Frontal cortex (tissue), 4 donors: ENCODE data around the gene MTPN. TPM values are rescaled to one million over a fixed set of nuclear protein-coding genes. Genes with fewer than 3 reads are reported as not detected.

Source experiments
- DNase-seq, 2 donors: peaks; one replicate each; pipeline ENCODE4 v3.0.0; 2012; ENCODE audit warnings: low spot score in 2 of 2
- FAIRE-seq: peaks from 2 replicates; lab custom pipeline; 2012; peaks lifted over from hg19 to GRCh38; lab: Jason Lieb, UNC
- total RNA-seq: library from RNA; depleted of rRNA; stranded (reverse); fragments of >200 nt; gene quantifications from one replicate; pipeline ENCODE4 v1.2.3, GENCODE V29; 2014
- donor health status: control.
- donor health status: control.
- donor health status: control.

Gene MTPN
- total RNA-seq, 1 donor from 2014 or later = 170 TPM

DNA sequence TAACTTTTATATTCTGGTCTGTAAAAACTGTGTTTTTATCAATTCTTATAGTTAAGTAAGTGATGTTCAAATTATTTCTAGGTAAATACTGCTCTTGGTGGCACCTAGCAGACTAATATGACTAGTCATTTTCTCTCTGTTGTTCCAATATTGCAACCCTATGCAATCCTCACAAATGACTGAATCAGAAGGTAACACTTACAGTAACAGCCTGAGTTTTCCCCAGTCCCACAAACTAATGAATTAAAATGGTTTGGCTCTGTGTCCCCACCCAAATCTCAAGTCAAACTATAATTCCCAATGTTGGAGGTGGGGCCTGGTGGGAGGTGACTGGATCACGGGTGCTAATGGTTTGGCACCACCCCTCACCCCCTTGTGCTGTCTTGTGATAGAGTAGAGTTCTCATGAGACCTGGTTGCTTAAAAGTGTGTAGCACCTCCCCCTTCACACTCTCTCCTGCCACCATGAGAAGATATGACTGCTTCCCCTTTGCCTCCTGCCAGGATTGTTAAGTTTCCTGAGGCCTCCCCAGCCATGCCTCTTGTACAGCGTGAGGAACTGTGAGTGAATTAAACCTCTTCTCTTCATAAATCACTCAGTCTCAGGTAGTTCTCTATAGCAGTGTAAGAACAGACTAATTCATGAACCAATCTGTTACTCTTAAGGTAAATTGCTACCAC lies 43.5 kb downstream of the MTPN start:
- FAIRE-seq (no peak), DNase-seq (no peak)

DNA sequence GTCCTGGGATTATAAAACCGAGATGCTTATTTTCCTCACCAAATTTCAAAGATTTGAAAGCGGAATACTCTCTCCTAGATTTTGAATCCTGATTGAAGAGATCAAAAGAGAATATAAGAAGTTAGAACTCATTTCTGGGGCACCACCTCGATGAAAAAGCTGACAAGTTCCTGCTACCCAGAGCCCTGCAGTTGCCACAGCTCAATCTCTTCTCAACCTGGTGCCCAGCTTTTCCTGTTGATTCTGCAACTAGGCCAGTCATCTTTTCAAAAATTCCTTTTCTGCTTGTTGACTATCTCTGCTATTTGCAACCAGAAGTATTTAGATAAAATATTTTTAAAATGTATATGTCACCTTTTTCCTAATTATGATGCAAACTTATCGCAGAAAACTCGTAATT lies 45.0 kb downstream of the MTPN start:
- FAIRE-seq (no peak), DNase-seq (no peak)

DNA sequence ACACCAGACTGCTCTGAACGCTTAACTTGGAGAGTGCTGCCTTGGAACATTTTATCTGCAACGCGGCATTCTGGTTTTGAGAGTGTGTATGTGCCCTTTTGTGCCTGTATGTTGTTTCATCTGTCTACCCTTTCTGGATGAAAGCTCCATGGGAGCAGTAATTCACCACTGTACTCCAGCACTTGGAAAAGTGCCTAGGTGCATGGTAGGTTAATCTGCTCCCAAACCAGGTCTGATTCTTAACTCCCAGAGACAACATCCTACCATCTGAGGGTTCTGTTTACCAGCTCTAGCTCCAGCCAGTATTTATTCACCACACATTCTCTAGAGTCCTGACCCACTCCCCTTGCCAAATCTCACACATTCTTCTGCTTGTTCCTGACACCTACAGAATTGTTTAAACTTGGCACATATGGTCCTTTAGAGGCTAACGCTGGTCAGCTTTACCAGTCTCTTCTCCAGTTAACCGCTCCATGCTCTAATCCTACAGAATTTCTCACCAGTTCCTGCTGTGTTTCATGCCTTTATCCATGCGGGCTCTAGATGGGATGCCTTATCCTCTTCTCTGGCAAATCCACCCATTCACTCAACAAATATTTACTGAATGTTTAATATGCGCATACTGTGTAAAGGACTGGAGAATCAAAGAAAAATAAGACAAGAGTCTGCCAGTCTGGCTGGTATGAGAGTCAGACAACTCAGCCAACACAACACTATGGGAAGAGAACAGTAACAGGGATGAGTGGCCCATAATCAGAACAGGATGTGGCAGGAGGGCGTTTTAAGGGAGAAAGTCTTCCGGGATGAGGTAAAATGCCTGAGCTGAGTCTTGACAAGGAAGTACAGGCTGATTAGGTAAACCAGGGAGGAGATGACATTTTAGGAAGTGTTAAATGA lies 46.3 kb downstream of the MTPN start:
- no peak for DNase-seq
- FAIRE-seq = no peak

DNA sequence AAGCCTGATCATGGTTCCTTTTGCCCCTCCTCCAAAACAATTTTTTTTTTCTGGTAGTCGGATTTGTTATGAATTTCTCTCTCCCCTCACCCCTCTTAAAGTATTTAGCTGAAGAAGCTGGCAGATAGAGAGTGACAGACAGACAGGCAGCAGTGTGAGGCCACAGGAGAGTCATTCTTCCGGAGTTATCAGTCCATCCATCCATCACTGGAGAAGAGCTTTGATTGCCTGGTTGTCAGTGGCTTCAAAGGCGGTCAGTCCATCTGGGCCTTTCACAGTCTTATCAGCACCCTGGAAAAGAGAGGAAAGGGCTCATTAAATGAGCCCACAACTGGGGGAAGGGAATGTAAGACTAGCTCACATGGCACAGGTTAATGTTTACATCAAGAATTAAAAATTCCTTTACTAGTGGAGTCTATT lies 47.4 kb downstream of the MTPN start:
- no peak for DNase-seq
- no peak for FAIRE-seq

DNA sequence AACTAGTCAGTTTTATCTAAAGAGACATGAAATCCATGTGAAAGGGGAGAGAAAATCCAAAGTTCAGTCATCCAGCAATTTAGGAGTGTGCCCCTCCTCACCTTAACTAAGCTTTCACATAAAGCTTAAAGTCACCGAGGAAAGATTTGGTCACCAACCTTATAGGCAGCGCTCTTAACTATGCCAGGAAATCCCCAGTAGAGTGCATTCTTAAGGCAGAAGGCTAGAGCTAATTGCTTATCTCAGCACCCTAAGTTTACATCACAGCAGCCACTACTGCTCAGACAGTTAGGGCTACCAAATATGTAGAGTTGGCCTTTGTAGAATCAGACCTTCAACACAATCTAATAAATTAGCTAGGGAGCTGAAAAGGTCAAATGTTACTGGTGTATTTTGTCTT lies 47.9 kb downstream of the MTPN start:
- FAIRE-seq (no peak), DNase-seq (no peak)

DNA sequence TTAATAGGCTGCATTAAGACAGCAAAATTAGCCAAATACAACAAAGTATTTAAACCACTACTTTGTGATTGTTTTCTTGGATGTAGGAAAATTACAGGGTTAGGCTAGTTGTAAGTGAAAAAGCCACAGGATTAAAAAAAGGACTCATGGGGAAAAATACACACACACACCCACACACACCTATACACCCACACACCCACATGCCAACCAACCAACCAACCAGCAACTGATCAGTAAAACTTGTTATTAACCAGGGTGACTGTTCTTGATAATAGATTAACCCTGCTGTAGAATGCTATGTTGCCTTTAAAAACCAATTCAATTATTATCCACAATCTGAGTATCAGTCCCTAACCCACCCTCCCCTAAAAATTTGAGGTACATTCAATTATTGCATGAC lies 49.0 kb downstream of the MTPN start:
- FAIRE-seq (no peak), DNase-seq (no peak)

DNA sequence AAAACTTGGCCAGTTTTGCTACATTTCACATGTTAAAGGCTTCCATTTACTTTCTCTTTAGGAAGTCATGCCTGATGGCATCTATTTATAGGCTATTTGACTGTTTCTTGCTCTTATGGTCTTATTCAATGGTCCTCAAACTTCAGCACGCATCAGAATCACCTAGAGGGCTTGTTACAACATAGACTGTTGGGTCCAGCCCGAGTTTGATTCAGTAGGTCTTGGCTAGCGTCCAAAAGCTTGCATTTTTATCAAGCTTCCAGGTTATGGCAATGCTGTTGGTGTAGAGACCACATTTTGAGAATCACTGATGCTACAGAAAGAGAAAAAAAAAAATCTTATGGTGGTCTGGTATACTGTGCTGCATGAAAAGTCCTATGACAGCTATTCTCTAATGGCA lies 51.9 kb downstream of the MTPN start:
- FAIRE-seq = no peak
- DNase-seq = no peak

DNA sequence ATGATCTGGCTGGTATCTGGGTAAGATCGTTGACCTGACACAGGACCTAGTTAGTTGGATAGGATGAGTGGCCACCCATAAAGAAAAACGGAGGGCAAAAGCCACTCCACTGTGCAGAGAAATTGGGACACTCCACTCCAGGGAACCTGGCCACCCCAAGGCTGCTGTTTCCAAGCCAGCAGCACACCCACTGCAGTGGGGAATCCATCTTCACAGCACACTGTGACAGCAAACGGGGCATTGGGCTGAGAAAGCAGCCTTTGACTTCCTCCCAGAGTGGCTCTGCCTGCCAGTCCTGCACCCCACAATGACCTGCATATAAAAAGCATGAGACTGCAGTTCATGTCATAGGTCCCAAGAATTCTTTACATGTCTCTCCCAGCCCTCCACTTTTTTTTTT lies 52.9 kb downstream of the MTPN start:
- DNase-seq = no peak
- no peak for FAIRE-seq

DNA sequence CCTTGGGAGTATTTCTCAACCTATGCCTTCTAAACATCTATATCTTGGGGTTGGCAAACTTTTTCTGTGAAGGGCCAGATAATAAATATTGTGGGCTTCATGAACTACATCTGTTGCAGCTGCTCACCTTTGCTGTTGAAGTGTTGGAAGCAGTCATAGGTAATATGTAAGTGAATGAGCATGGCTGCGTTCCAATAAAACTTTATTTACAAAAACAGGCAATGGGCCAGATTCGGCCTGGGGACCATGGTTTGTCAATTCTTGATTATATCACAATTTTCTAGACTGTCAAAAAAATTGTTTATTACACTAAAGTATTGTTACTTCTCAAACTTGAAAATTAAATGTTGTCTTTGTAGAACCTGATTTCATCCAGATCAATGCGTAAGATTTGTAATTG lies 54.9 kb downstream of the MTPN start:
- FAIRE-seq = no peak
- DNase-seq = no peak

DNA sequence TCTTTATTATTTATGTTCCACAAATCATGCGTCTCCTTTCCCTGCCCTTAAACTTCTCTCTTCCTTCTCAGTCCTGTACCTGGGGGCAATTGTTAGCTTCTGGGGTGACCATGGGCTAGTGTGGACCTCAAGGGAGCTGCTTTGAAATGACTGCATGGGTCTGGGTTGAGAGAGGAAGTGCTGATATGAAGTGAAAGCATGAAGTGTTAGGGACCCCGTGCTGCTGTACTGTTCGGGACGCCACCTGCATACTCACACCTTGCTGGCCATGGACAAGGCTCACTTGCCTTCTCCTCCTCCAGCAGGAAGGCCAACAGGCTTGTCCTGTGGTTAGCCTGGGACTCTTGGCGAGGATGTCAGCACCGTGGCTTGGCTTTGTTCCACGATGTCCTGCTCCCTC lies 56.7 kb downstream of the MTPN start:
- FAIRE-seq = no peak
- DNase-seq = no peak

DNA sequence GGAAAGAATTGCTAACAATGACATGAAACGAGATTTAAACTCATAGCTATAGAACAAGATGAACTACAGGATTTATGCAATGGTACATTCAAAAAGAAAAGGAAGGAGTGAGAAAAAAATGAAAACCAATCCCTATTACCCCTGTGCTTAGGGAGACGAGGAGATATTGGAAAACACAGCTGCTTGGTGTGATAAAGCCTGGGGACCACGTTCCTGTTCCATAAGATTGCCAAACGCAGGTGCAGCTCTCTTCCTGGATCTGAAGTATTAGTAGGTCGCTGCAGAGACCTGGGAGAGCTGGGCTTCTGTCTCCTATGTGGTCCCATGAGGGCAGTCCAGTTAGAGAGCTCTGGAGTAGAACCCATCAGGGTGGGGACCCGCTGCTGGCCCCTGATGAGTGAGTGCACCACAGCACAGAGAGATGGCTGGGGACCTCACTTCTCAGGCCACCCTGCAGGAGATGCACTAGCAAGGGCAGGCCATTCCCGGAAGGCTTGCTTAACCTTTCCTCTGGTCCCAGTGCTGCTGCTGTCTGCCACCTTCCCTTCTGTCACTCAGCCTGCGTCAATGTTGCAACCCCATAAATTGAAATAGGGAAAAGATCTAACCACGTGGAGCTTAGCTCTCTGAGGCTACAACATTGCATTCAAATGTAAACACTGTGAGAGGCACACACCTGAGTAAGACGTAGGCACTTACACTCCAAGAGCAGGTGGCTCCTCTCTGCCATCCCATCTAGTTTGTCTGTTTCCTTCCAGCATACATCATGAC lies 57.9 kb downstream of the MTPN start:
- DNase-seq (no peak), FAIRE-seq (no peak)

DNA sequence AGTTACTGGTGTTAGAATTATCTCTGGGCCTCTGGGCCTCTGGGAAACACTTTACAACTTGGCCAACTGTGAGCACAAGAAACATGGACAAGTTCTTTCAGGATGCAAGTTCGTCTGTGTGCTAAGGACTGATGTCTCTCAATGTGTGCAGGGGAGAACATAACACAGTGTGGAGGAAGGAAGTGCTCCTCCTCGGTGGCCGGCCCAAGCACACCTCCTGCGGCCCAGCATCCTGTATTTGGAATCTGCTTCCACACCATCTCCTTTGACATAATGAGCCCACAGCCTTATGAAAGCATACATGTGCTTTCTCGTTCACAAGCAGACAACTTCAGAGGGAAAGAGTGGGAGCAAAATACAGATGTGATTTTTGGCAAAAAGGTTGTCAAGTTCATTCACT lies 59.0 kb downstream of the MTPN start:
- no peak for DNase-seq
- no peak for FAIRE-seq

DNA sequence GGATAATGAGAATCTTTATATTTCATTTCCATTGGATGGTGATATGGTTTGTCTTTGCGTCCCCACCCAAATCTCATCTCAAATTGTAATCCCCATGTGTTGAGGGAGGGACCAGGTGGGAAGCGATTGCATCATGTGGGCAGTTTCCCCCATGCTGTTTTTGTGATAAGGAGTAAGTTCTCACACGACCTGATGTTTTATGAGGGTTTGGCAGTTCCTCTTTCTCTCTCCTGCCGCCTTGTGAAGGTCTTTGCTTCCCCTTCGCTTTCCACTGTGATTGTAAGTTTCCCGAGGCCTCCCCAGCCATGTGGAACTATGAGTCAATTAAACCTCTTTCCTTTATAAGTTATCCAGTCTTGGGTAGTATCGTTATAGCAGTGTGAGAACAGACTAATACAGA lies 59.4 kb downstream of the MTPN start:
- FAIRE-seq (no peak), DNase-seq (no peak)

DNA sequence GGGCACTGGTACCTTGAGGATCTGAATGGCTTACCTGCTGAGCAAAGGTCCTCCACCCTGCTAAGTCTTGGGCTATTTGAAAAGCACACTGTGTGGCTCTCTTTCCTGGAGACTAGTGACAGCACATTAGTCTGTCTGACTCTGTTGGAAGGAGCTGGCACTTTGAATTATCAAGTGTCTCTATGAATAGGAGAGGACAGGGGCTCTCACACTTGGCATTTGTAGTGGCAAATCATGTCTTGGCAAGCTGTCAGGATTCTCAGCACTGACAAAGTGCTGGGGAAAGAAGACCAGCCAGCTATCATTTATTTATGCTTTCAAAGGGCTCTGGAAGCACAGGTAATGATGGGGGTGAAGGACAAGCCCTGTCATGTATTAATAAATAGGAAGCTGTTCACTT lies 62.8 kb downstream of the MTPN start:
- no peak for FAIRE-seq
- DNase-seq = no peak

DNA sequence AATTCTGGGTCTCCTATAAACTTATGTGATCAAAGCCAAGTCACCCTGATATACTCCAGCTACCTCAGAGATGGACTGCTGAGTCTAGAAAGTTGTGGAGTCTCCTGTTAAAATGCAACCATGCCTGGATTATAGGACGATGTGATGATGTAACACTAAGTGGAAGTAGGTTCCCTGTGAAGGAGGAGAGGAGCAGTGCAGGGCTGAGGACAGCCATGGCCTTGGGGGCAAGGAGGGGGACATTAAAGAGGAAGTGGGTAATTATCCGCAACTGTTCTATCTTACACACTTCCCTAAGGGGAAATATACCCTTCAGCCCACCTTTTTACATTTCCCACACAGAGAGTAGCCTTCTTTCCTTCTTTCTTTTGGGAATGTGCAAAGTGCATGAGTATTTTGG lies 63.8 kb downstream of the MTPN start:
- DNase-seq = no peak
- FAIRE-seq = no peak

DNA sequence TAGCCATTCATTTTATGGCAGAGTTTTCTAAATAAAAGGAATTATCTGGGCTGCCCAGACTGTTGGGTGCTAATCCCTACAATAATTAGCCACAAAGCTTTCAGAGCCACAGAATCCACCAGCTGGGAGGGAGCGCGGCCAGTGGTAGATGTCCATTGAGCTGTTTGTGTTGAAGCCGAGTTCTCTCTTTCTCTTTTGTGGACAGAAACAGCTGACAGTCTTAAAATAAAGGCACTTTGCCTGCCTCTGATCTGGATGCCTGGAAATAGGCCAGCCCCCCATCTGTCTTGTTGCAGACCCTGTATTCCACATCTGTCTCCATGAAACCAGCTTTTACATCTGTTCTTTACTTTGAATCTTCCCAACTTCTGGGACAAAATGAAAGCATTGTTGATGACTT lies 66.1 kb downstream of the MTPN start:
- FAIRE-seq (no peak), DNase-seq (no peak)

DNA sequence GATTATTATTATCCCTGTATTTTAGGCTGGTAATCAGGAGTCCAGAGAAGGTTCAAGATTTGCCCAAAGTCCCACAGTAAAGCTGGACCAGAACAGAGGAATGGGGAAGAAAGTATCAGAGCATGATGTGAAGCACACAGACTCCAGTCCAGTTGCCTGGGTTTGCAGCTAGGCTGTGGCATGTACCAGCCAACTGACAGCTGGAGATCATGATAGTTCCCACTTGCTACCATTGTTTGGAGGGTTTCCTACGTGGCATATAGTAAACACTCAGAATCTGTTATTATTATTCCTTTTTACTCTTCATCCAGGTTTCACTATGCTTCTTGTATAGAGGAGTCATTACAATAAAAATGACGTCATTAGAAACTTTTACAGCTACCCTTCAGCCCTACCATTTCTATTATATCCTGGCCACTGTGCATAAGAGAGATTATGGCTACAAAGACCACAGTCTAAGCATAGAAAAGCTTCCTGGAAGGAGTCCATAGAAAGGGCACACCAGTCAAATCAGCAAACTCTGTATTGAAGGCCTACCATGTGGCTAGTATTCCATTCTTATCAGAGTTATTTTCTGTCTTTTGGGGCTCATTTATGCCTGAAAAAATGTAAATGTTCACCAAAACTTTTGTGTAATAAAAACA lies 66.6 kb downstream of the MTPN start:
- no peak for FAIRE-seq
- DNase-seq = no peak

DNA sequence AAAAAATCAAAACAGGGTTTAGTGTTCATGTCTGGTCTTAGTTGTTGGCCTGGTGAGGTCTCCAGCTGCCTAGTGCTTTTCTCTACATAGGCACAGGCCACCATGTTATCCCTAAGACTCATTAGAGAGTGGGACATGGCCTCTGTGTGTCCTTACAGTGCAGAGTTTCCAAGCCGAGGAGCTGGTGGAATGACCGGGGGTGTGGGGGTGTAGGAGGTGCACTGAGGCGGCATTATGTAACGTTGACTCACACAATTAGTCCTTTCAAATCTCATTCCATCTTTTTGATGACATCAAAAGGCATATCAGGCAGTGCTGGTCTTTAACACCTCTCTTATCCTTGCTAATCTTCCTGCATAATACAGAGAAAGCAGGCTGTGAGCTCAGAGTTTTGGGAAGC lies 71.3 kb downstream of the MTPN start:
- FAIRE-seq (no peak), DNase-seq (no peak)

DNA sequence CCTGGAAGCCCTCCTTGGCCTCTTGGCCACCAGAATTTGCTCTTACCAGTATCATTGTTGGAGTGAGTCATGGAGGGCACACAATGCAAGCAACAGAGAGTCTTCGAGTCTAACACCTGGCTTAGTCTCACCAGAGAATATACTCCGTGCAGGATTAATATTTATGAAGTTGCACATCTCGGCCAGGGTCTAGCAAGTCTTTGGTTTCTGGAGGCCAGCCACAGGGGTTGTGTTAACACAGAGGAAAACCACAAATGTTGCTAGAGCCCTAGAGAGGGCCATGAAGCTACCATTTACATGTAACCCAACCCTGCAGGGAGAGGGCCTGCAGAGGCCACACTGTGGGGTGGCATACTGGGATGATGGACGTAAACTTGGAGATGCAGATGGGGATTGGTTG lies 71.8 kb downstream of the MTPN start:
- DNase-seq (no peak), FAIRE-seq (no peak)

DNA sequence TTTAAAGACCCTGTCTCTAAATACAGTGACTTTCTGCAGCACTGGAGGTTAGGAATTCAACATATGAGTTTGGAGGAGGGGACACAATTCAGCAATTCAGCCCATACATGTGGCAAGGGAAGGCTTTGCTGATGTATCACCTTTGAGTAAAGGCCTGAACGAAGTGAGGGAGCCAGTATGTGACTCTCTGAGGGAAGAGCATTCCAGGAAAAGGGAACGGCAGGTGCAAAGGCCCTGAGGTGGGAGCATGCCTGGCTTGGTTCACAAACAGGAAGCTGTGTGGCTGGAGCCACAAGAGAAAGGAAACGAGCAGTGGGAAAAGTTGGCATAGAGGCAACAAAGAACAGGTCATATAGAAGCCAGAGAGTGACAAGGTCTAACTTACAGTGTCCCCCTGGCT lies 72.9 kb downstream of the MTPN start:
- DNase-seq (no peak), FAIRE-seq (no peak)
